IMR-90 (cell line): ENCODE data around the gene GPR45. TPM values are rescaled to one million over a fixed set of nuclear protein-coding genes. Genes with fewer than 3 reads are reported as not detected.

Experiments used
- ATAC-seq: fragments of 200-7000 bp; cut with Tn5 transposase; 2 replicates; pipeline ENCODE4 v1.9.1; 2020; ENCODE audit warnings: low read depth, mild to moderate bottlenecking, moderate library complexity
- BruUV-seq: library from RNA; stranded (reverse); fragments of 400-500 nt; replicated peaks from 2 replicates; lab custom pipeline; 2021; lab: Mats Ljungman, UMichigan
- CTCF ChIA-PET: fragments of 300-600 bp; formaldehyde crosslinking; extraction: SDS; loops from one replicate; lab custom pipeline; 2021; ENCODE audit warnings: antibody characterized with exemption; lab: Yijun Ruan, JAX
- POLR2A ChIA-PET: fragments of 300-600 bp; sonication (Branson Sonifier 250); formaldehyde crosslinking; loops from one replicate; lab custom pipeline; 2022; ENCODE audit warnings: antibody characterized with exemption; ENCODE audit not compliant: unreplicated experiment; lab: Charles Lee
- DNase-seq: peaks from one replicate; pipeline ENCODE4 v3.0.0; 2013
- H2AFZ ChIP-seq: replicated peaks from 2 replicates; pipeline ENCODE3; 2013; ENCODE audit warnings: low read length, mild to moderate bottlenecking; ENCODE audit not compliant: poor library complexity
- H2AK5ac ChIP-seq: 2 replicates; pipeline ENCODE4 v1.6.1; 2013; ENCODE audit warnings: low read depth, low read length, inconsistent platforms
- H2AK9ac ChIP-seq: replicated peaks from 2 replicates; pipeline ENCODE3; 2013; ENCODE audit warnings: mild to moderate bottlenecking, low read depth, low read length, moderate library complexity; ENCODE audit not compliant: poor library complexity
- H2BK120ac ChIP-seq: 2 replicates; pipeline ENCODE4 v1.6.1; 2013; ENCODE audit warnings: low read depth, low read length, inconsistent platforms
- H2BK15ac ChIP-seq: 3 replicates; pipeline ENCODE4 v1.6.1; 2013; ENCODE audit warnings: low read depth, low read length, inconsistent platforms
- H2BK20ac ChIP-seq: 2 replicates; pipeline ENCODE4 v1.6.1; 2013; ENCODE audit warnings: low read depth, mild to moderate bottlenecking, inconsistent platforms, low read length, moderate library complexity
- H2BK5ac ChIP-seq: 2 replicates; pipeline ENCODE4 v1.6.1; 2013; ENCODE audit warnings: mild to moderate bottlenecking, low read depth, low read length, inconsistent platforms; ENCODE audit not compliant: poor library complexity, severe bottlenecking
- H3K14ac ChIP-seq: replicated peaks from 2 replicates; pipeline ENCODE4 v1.6.1; 2013; ENCODE audit warnings: low read depth, low read length, inconsistent platforms
- H3K18ac ChIP-seq: 2 replicates; pipeline ENCODE4 v1.6.1; 2013; ENCODE audit warnings: low read depth, low read length, control low read depth
- H3K23ac ChIP-seq: 2 replicates; pipeline ENCODE4 v1.6.1; 2013; ENCODE audit warnings: low read depth, low read length, inconsistent platforms
- H3K27ac ChIP-seq: 2 replicates; pipeline ENCODE4 v1.5.1; 2013; ENCODE audit warnings: mild to moderate bottlenecking, control low read depth, low read length; ENCODE audit not compliant: insufficient read depth
- H3K27me3 ChIP-seq: 2 replicates; pipeline ENCODE4 v1.6.1; 2013; ENCODE audit warnings: low read length; ENCODE audit not compliant: control insufficient read depth, insufficient read depth
- H3K36me3 ChIP-seq: 2 replicates; pipeline ENCODE4 v1.6.1; 2013; ENCODE audit warnings: low read length, mixed read lengths; ENCODE audit not compliant: control insufficient read depth, insufficient read depth
- H3K4ac ChIP-seq: 2 replicates; pipeline ENCODE4 v1.6.1; 2013; ENCODE audit warnings: low read depth, low read length, inconsistent platforms
- H3K4me1 ChIP-seq: 2 replicates; pipeline ENCODE4 v1.6.1; 2013; ENCODE audit warnings: low read length, mixed read lengths; ENCODE audit not compliant: control insufficient read depth, insufficient read depth
- H3K4me2 ChIP-seq: 2 replicates; pipeline ENCODE4 v1.6.1; 2013; ENCODE audit warnings: low read depth, mild to moderate bottlenecking, control low read depth, low read length, moderate library complexity
- H3K4me3 ChIP-seq: 2 replicates; pipeline ENCODE4 v1.5.1; 2013; ENCODE audit warnings: low read depth, mild to moderate bottlenecking, control low read depth, low read length, moderate library complexity; ENCODE audit not compliant: insufficient read depth
- H3K56ac ChIP-seq: 2 replicates; pipeline ENCODE4 v1.6.1; 2013; ENCODE audit warnings: low read length, inconsistent platforms; ENCODE audit not compliant: insufficient read depth; ENCODE audit errors: extremely low read depth
- H3K79me1 ChIP-seq, 2 experiments: 2 replicates each; pipeline ENCODE4 v1.6.1; 2013; ENCODE audit warnings: low read length in 2 of 2, inconsistent platforms in 1 of 2, low read depth in 1 of 2
- H3K9ac ChIP-seq: 2 replicates; pipeline ENCODE4 v1.6.1; 2013; ENCODE audit warnings: low read depth, low read length, control low read depth
- H3K9me1 ChIP-seq: 2 replicates; pipeline ENCODE4 v1.6.1; 2013; ENCODE audit warnings: low read length, inconsistent platforms; ENCODE audit not compliant: insufficient read depth
- H3K9me3 ChIP-seq: 2 replicates; pipeline ENCODE4 v1.6.1; 2013; ENCODE audit warnings: low read length; ENCODE audit not compliant: control insufficient read depth, insufficient read depth
- H4K20me1 ChIP-seq: 2 replicates; pipeline ENCODE4 v1.6.1; 2013; ENCODE audit warnings: low read length, inconsistent platforms; ENCODE audit not compliant: insufficient read depth
- H4K5ac ChIP-seq: 2 replicates; pipeline ENCODE4 v1.6.1; 2013; ENCODE audit warnings: mild to moderate bottlenecking, low read depth, low read length, control low read depth
- H4K8ac ChIP-seq, 2 experiments: 2 replicates each; pipeline ENCODE4 v1.6.1; 2013; ENCODE audit warnings: low read depth in 2 of 2, low read length in 2 of 2, control low read depth in 1 of 2, inconsistent platforms in 1 of 2
- H4K91ac ChIP-seq: 2 replicates; pipeline ENCODE4 v1.6.1; 2013; ENCODE audit warnings: low read depth, low read length, inconsistent platforms; ENCODE audit not compliant: insufficient read depth
- BHLHE40 ChIP-seq: fragments of 150-350 bp; IDR thresholded peaks from 2 replicates; pipeline ENCODE4 v1.6.1; 2016; ENCODE audit warnings: mild to moderate bottlenecking, low read depth, low read length
- CHD1 ChIP-seq: IDR thresholded peaks from 2 replicates; pipeline ENCODE4 v1.6.1; 2012; ENCODE audit warnings: low read depth, low read length, improper control_type of control experiment
- FOS ChIP-seq: fragments of 150-350 bp; IDR thresholded peaks from 2 replicates; pipeline ENCODE4 v1.6.1; 2016; ENCODE audit warnings: low read depth, low read length
- MAFK ChIP-seq: IDR thresholded peaks from 2 replicates; pipeline ENCODE4 v1.6.1; 2012; ENCODE audit warnings: low read depth, low read length, improper control_type of control experiment
- MXI1 ChIP-seq: IDR thresholded peaks from 2 replicates; pipeline ENCODE4 v1.6.1; 2012; ENCODE audit warnings: low read depth, mild to moderate bottlenecking, low read length, moderate library complexity, borderline replicate concordance
- POLR2A ChIP-seq: IDR thresholded peaks from 2 replicates; pipeline ENCODE4 v1.6.1; 2012; ENCODE audit warnings: mild to moderate bottlenecking, low read depth, low read length
- RAD21 ChIP-seq: IDR thresholded peaks from 2 replicates; pipeline ENCODE4 v1.6.1; 2012; ENCODE audit warnings: low read length, improper control_type of control experiment
- RCOR1 ChIP-seq: IDR thresholded peaks from 2 replicates; pipeline ENCODE4 v1.6.1; 2012; ENCODE audit warnings: mild to moderate bottlenecking, low read length, improper control_type of control experiment; ENCODE audit not compliant: insufficient replicate concordance
- RFX5 ChIP-seq: IDR thresholded peaks from 2 replicates; pipeline ENCODE4 v1.8.0; 2012; ENCODE audit warnings: low read depth, mild to moderate bottlenecking, low read length, moderate library complexity
- WGBS, 2 experiments: methylation state at CpG; one replicate each; pipeline versions ENCODE4 v1.1.5 to v1.1.7; 2013; ENCODE audit warnings: missing lambda C conversion rate in 2 of 2; ENCODE audit not compliant: insufficient read length in 1 of 2; ENCODE audit errors: extremely low coverage in 2 of 2; 5-methylcytosine and 5-hydroxymethylcytosine counted together
- dilution Hi-C: fragments of 300-500 bp; cut with HindIII; formaldehyde crosslinking; loops from one replicate; pipeline ENCODE4 v1.14.3; 2018; ENCODE audit warnings: low sequenced_read_pairs; ENCODE audit not compliant: unreplicated experiment
- in situ Hi-C: fragments of 300-500 bp; cut with MboI; formaldehyde crosslinking; loops from 3 replicates; pipeline ENCODE4 v1.14.3; 2019; ENCODE audit warnings: low sequenced_read_pairs, inconsistent platforms, mixed read lengths
- intact Hi-C: fragments of 100-400 bp; cut with micrococcal nuclease; formaldehyde crosslinking; loops from 2 replicates; pipeline ENCODE4 v1.10.0; 2022
- polyA plus RNA-seq, 3 experiments: library from polyadenylated mRNA; depleted of rRNA; stranded (reverse); fragments of >200 nt; gene quantifications; 2 replicates each; pipeline ENCODE4 v1.2.3, GENCODE V29; 2012; ENCODE audit warnings: low replicate concordance in 1 of 3
- total RNA-seq: library from RNA; depleted of rRNA; stranded (reverse); fragments of >200 nt; gene quantifications from 2 replicates; pipeline ENCODE4 v1.2.3, GENCODE V29; 2012
- TF ChIP-seq, protein P1 (sequence below): conservative IDR thresholded peaks from 2 replicates; pipeline ENCODE4 v1.5.1; 2012; ENCODE audit warnings: mild to moderate bottlenecking, low read depth, low read length, improper control_type of control experiment

The GPR45 gene
- total and polyA plus RNA-seq, 2 of the 4 experiments (the other 2 are of a cell fraction), result not detected

GRCh38 chr2:105278654-105279053, 37.1 kb downstream of the GPR45 start:
- no peak overlapping the region for H2BK15ac ChIP-seq
- no peak overlapping the region for H3K14ac ChIP-seq
- POLR2A ChIA-PET, result no interaction called here
- no peak overlapping the region for H2AK9ac ChIP-seq
- H2BK20ac ChIP-seq, result no peak overlapping the region
- intact Hi-C loops, result no loop called here
- TF ChIP-seq RAD21 (no peak), RFX5 (no peak), RCOR1 (no peak), MAFK (no peak), FOS (no peak), BHLHE40 (no peak), MXI1 (no peak), POLR2A (no peak), CHD1 (no peak)
- TF ChIP-seq, protein P1, sequence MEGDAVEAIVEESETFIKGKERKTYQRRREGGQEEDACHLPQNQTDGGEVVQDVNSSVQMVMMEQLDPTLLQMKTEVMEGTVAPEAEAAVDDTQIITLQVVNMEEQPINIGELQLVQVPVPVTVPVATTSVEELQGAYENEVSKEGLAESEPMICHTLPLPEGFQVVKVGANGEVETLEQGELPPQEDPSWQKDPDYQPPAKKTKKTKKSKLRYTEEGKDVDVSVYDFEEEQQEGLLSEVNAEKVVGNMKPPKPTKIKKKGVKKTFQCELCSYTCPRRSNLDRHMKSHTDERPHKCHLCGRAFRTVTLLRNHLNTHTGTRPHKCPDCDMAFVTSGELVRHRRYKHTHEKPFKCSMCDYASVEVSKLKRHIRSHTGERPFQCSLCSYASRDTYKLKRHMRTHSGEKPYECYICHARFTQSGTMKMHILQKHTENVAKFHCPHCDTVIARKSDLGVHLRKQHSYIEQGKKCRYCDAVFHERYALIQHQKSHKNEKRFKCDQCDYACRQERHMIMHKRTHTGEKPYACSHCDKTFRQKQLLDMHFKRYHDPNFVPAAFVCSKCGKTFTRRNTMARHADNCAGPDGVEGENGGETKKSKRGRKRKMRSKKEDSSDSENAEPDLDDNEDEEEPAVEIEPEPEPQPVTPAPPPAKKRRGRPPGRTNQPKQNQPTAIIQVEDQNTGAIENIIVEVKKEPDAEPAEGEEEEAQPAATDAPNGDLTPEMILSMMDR, result no peak
- H3K27me3 ChIP-seq, result no peaks in the 10 kb centered on the region
- H3K23ac ChIP-seq, result no peak overlapping the region
- no peak overlapping the region for H2BK5ac ChIP-seq
- BruUV-seq, result no TSS peak
- H3K4me1 ChIP-seq, result no peaks in the 10 kb centered on the region
- no peak overlapping the region for H4K5ac ChIP-seq
- H2AFZ ChIP-seq, result no peak overlapping the region
- dilution Hi-C loops, result no loop called here
- no peaks in the 10 kb centered on the region; the same call in 1 of the 2 replicates for H4K20me1 ChIP-seq
- H3K4me2 ChIP-seq, result no peak overlapping the region
- no peak overlapping the region for H3K4ac ChIP-seq
- H2BK120ac ChIP-seq, result no peak overlapping the region
- H3K27ac ChIP-seq, result no peak overlapping the region
- H3K56ac ChIP-seq, result no peak overlapping the region
- H4K8ac ChIP-seq, result no peak overlapping the region
- CTCF ChIA-PET, result no interaction called here
- H3K9ac ChIP-seq, result no peak overlapping the region
- H2AK5ac ChIP-seq, result no peak overlapping the region
- no peak overlapping the region for H3K18ac ChIP-seq
- WGBS, 2 experiments, result 50% methylated on average over 1 of the region's 5 CpGs; no CpG with 5 or more reads in 1 of the 2 experiments
- no peaks in the 10 kb centered on the region for H3K9me3 ChIP-seq
- peaks cover 41% of the 10 kb centered on the region for H3K36me3 ChIP-seq
- no peak overlapping the region for H3K4me3 ChIP-seq
- peaks cover 0 to 3% of the 10 kb centered on the region in 2 experiments; a peak in 2 of 4 replicates for H3K79me1 ChIP-seq
- in situ Hi-C loops, result no loop called here
- DNase-seq, result no peak
- ATAC-seq, result no peak
- H4K91ac ChIP-seq, result no peak overlapping the region
- H3K9me1 ChIP-seq, result peaks cover 8% of the 10 kb centered on the region; the same call in 1 of the 2 replicates
